Stimulated activated CD8-positive, alpha-beta memory T cell treated with anti-CD3 and anti-CD28 coated beads, Interleukin-12 subunit alpha, Interleukin-12 subunit beta, amount 100 ng/mL, for 24 hours (primary cell): ENCODE data around the gene KDM4B.

Experiments
- DNase-seq: peaks from one replicate; pipeline ENCODE4 v3.0.0-alpha.2; 2020; ENCODE audit errors: extremely low read depth

KDM4B gene

GRCh38 chr19:5050067-5050656, 81.2 kb downstream of the KDM4B start:
- DNase-seq, result no peak

- DNase-seq, result no peak
Measured at GRCh38 chr19:5050905-5051304, 82.0 kb downstream of the KDM4B start.

- no peak for DNase-seq
Measured at GRCh38 chr19:5051619-5052018, 82.7 kb downstream of the KDM4B start.

- no peak for DNase-seq
Measured at GRCh38 chr19:5052515-5052914, 83.6 kb downstream of the KDM4B start.

- DNase-seq, result no peak
Measured at GRCh38 chr19:5052945-5053485, 84.1 kb downstream of the KDM4B start.

GRCh38 chr19:5053661-5054060, 84.7 kb downstream of the KDM4B start:
- DNase-seq, result no peak

GRCh38 chr19:5054551-5055456, 85.9 kb downstream of the KDM4B start:
- DNase-seq, result no peak

GRCh38 chr19:5055457-5055776, 86.5 kb downstream of the KDM4B start:
- no peak for DNase-seq

GRCh38 chr19:5057860-5058259, 88.9 kb downstream of the KDM4B start:
- no peak for DNase-seq

- DNase-seq, result no peak
Measured at GRCh38 chr19:5058521-5059212, 89.8 kb downstream of the KDM4B start.

- DNase-seq, result no peak
Measured at GRCh38 chr19:5059213-5059574, 90.3 kb downstream of the KDM4B start.

- DNase-seq, result no peak
Measured at GRCh38 chr19:5059793-5060192, 90.9 kb downstream of the KDM4B start.

GRCh38 chr19:5062195-5062594, 93.3 kb downstream of the KDM4B start:
- DNase-seq, result no peak

GRCh38 chr19:5062799-5063198, 93.9 kb downstream of the KDM4B start:
- DNase-seq, result no peak

GRCh38 chr19:5063873-5064645, 95.1 kb downstream of the KDM4B start:
- no peak for DNase-seq

GRCh38 chr19:5064896-5065295, 96.0 kb downstream of the KDM4B start:
- no peak for DNase-seq

- no peak for DNase-seq
Measured at GRCh38 chr19:5065663-5066093, 96.8 kb downstream of the KDM4B start.

- no peak for DNase-seq
Measured at GRCh38 chr19:5066768-5067167, 97.9 kb downstream of the KDM4B start.

GRCh38 chr19:5067678-5068077, 98.8 kb downstream of the KDM4B start:
- DNase-seq, result no peak

GRCh38 chr19:5068233-5069072, 99.5 kb downstream of the KDM4B start:
- DNase-seq, result no peak

- DNase-seq, result no peak
Measured at GRCh38 chr19:5070331-5070730, 101.4 kb downstream of the KDM4B start.
